ENCODE measurements around the gene PTGDR2. TPM values are rescaled to one million over a fixed set of nuclear protein-coding genes. Genes with fewer than 3 reads are reported as not detected.

PTGDR2 gene
- total and polyA plus RNA-seq, 2 experiments from 2014 or later, result 0.69 to 1.3 TPM

- Histone ChIP-seq H3K79me2 (no peaks in the 10 kb centered on the region), H3K4me2 (no peak overlapping the region), H3K27ac (no peak overlapping the region), H3K9me3 (ENCODE audit: low read depth) (no peaks in the 10 kb centered on the region), H4K20me1 (ENCODE audit: insufficient read depth, poor library complexity, severe bottlenecking) (no peaks in the 10 kb centered on the region), H2AFZ (no peak overlapping the region), H3K9me2 (replicated peaks; ENCODE audit: insufficient read depth) (no peaks in the 10 kb centered on the region), H3K4me3 (no peak overlapping the region), H3K27me3 (no peaks in the 10 kb centered on the region), H3K36me3 (replicated peaks; ENCODE audit: insufficient read depth, low read depth) (no peaks in the 10 kb centered on the region), H3K4me1 (ENCODE audit: insufficient read depth) (no peaks in the 10 kb centered on the region)
- WGBS (ENCODE audit: low lambda C conversion rate, missing lambda C conversion rate), result 69% methylated on average over 7 of the region's 8 CpGs
- DNase-seq (ENCODE audit: low spot score), result no peak
- TF ChIP-seq EZH2 (IDR thresholded peaks at IDR 0.05; ENCODE audit: borderline replicate concordance), result no peak
Observed at GRCh38 chr11:60810569-60810968, 45.2 kb downstream of the PTGDR2 start.

- Histone ChIP-seq H4K20me1 (ENCODE audit: insufficient read depth, poor library complexity, severe bottlenecking) (no peaks in the 10 kb centered on the region), H3K27ac (no peak overlapping the region), H3K79me2 (no peaks in the 10 kb centered on the region), H3K27me3 (no peaks in the 10 kb centered on the region), H2AFZ (no peak overlapping the region), H3K9me3 (ENCODE audit: low read depth) (no peaks in the 10 kb centered on the region), H3K9me2 (replicated peaks; ENCODE audit: insufficient read depth) (no peaks in the 10 kb centered on the region), H3K36me3 (replicated peaks; ENCODE audit: insufficient read depth, low read depth) (no peaks in the 10 kb centered on the region), H3K4me1 (ENCODE audit: insufficient read depth) (no peaks in the 10 kb centered on the region), H3K4me2 (no peak overlapping the region), H3K4me3 (no peak overlapping the region)
- no peak for DNase-seq (ENCODE audit: low spot score)
- no CpG with 5 or more reads among the region's 4 CpGs for WGBS (ENCODE audit: low lambda C conversion rate, missing lambda C conversion rate)
- no peak for TF ChIP-seq EZH2 (IDR thresholded peaks at IDR 0.05; ENCODE audit: borderline replicate concordance)
- no peak for TF ChIP-seq CTCF (IDR thresholded peaks at IDR 0.05; ENCODE audit: poor library complexity)
- no peak for TF ChIP-seq EZH2phosphoT487 (IDR thresholded peaks at IDR 0.05; ENCODE audit: low read depth, severe bottlenecking, unreplicated experiment)
Observed at GRCh38 chr11:60810151-60810550, 45.6 kb downstream of the PTGDR2 start.

- H3K27me3 ChIP-seq, result no peaks in the 10 kb centered on the region
- no peaks in the 10 kb centered on the region for H3K79me2 ChIP-seq
- H3K9me3 ChIP-seq (ENCODE audit: low read depth), result no peaks in the 10 kb centered on the region
- no peak overlapping the region for H3K27ac ChIP-seq
- H3K9me2 ChIP-seq (replicated peaks; ENCODE audit: insufficient read depth), result no peaks in the 10 kb centered on the region
- H3K36me3 ChIP-seq (replicated peaks; ENCODE audit: insufficient read depth, low read depth), result no peaks in the 10 kb centered on the region
- TF ChIP-seq CTCF (IDR thresholded peaks at IDR 0.05; ENCODE audit: poor library complexity) (no peak), EZH2 (IDR thresholded peaks at IDR 0.05; ENCODE audit: borderline replicate concordance) (no peak), EZH2phosphoT487 (IDR thresholded peaks at IDR 0.05; ENCODE audit: low read depth, severe bottlenecking, unreplicated experiment) (no peak)
- no peaks in the 10 kb centered on the region for H3K4me1 ChIP-seq (ENCODE audit: insufficient read depth)
- no peak overlapping the region for H3K4me2 ChIP-seq
- H4K20me1 ChIP-seq (ENCODE audit: insufficient read depth, poor library complexity, severe bottlenecking), result no peaks in the 10 kb centered on the region
- no peak overlapping the region for H3K4me3 ChIP-seq
- 91% methylated on average over 11 of the region's 11 CpGs for WGBS (ENCODE audit: low lambda C conversion rate, missing lambda C conversion rate)
- H2AFZ ChIP-seq, result no peak overlapping the region
- no peak for DNase-seq (ENCODE audit: low spot score)
Observed at GRCh38 chr11:60809691-60810090, 46.1 kb downstream of the PTGDR2 start.

- no peak overlapping the region for H3K4me2 ChIP-seq
- no peaks in the 10 kb centered on the region for H3K36me3 ChIP-seq (replicated peaks; ENCODE audit: insufficient read depth, low read depth)
- H3K9me2 ChIP-seq (replicated peaks; ENCODE audit: insufficient read depth), result no peaks in the 10 kb centered on the region
- no peak overlapping the region for H3K27ac ChIP-seq
- no peak overlapping the region for H3K4me3 ChIP-seq
- DNase-seq (ENCODE audit: low spot score), result no peak
- no peaks in the 10 kb centered on the region for H3K9me3 ChIP-seq (ENCODE audit: low read depth)
- H3K4me1 ChIP-seq (ENCODE audit: insufficient read depth), result no peaks in the 10 kb centered on the region
- 79% methylated on average over 3 of the region's 3 CpGs for WGBS (ENCODE audit: low lambda C conversion rate, missing lambda C conversion rate)
- no peaks in the 10 kb centered on the region for H3K79me2 ChIP-seq
- no peaks in the 10 kb centered on the region for H4K20me1 ChIP-seq (ENCODE audit: insufficient read depth, poor library complexity, severe bottlenecking)
- no peak overlapping the region for H2AFZ ChIP-seq
- no peak for TF ChIP-seq CTCF (IDR thresholded peaks at IDR 0.05; ENCODE audit: poor library complexity)
- no peak for TF ChIP-seq EZH2phosphoT487 (IDR thresholded peaks at IDR 0.05; ENCODE audit: low read depth, severe bottlenecking, unreplicated experiment)
- TF ChIP-seq EZH2 (IDR thresholded peaks at IDR 0.05; ENCODE audit: borderline replicate concordance), result no peak
- no peaks in the 10 kb centered on the region for H3K27me3 ChIP-seq
Observed at GRCh38 chr11:60809249-60809648, 46.5 kb downstream of the PTGDR2 start.
